ENCODE data around the gene ASAH2. TPM values are rescaled to one million over a fixed set of nuclear protein-coding genes. Genes with fewer than 3 reads are reported as not detected.

The ASAH2 gene
- total RNA-seq, 4 donors from 2014 or later, result 0.37 to 1.6 (median 0.49) TPM

GRCh38 chr10:50232261-50232639 is 19.1 kb downstream of the ASAH2 start:
- no peak for TF ChIP-seq CTCF (IDR thresholded peaks at IDR 0.05)
- no peak for DNase-seq (ENCODE audit: low spot score)
- no peak for ATAC-seq (ENCODE audit: low FRiP score)

- no peak for TF ChIP-seq CTCF (IDR thresholded peaks at IDR 0.05)
- ATAC-seq (ENCODE audit: low FRiP score) (no peak), DNase-seq (ENCODE audit: low spot score) (no peak)
Measured at GRCh38 chr10:50231515-50232260, 19.6 kb downstream of the ASAH2 start.

- no peak for DNase-seq (ENCODE audit: low spot score)
- ATAC-seq (ENCODE audit: low FRiP score), result no peak
- no peak for TF ChIP-seq CTCF (IDR thresholded peaks at IDR 0.05)
Measured at GRCh38 chr10:50229460-50229859, 21.9 kb downstream of the ASAH2 start.

GRCh38 chr10:50228672-50229071 is 22.6 kb downstream of the ASAH2 start:
- no peak for DNase-seq (ENCODE audit: low spot score)
- no peak for TF ChIP-seq CTCF (IDR thresholded peaks at IDR 0.05)
- ATAC-seq (ENCODE audit: low FRiP score), result no peak

GRCh38 chr10:50226610-50227009 is 24.7 kb downstream of the ASAH2 start:
- ATAC-seq (ENCODE audit: low FRiP score), result no peak
- TF ChIP-seq CTCF (IDR thresholded peaks at IDR 0.05), result no peak
- DNase-seq (ENCODE audit: low spot score), result no peak

- DNase-seq (ENCODE audit: low spot score), result no peak
Measured at GRCh38 chr10:50224330-50224952, 26.9 kb downstream of the ASAH2 start.

More at GRCh38 chr10:50224330-50224952, 26.9 kb downstream of the ASAH2 start:
- TF ChIP-seq CTCF (IDR thresholded peaks at IDR 0.05), result no peak
- no peak for ATAC-seq (ENCODE audit: low FRiP score)

Data from omental fat pad (tissue), 4 donors.